Measurements from ENCODE around the gene CCT2.

DNA sequence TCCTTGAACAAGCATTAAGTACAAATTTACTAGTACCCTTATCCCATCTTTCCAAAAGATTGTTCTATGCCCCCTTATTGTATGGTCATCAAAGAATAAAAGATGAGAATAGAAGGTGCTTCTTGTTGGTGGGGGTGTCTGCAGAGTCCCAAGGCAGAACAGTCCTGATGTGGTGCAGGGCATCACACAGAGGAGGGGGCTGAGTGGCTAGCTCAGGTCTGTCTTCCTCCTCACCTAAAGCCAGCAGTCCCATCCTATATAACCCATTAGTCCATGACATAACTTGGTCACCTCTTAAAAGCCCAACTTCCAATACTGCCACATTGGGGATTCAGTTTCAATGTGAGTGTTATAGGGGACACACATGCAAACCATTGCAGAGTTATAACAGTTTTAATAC is 15.5 kb downstream of the CCT2 start:
- TF ChIP-seq CTCF (IDR thresholded peaks at IDR 0.05) (no peak), EZH2 (IDR thresholded peaks at IDR 0.05; ENCODE audit: borderline replicate concordance, insufficient read depth, low read depth, low read length, poor library complexity, severe bottlenecking) (no peak)

Measured in B cell (primary cell).